Mesenteric fat pad (tissue), 1 donor: Measurements from ENCODE around the gene SPACA6. TPM values are rescaled to one million over a fixed set of nuclear protein-coding genes. Genes with fewer than 3 reads are reported as not detected.

Experiments
- DNase-seq: peaks from one replicate; pipeline ENCODE4 v3.0.0-alpha.2; 2020; ENCODE audit warnings: low spot score
- microRNA-seq: library from miRNA; unstranded; fragments of <30 nt; microRNA quantifications from one replicate; pipeline ENCODE4 v1.2.0, GENCODE V29; 2020; ENCODE audit warnings: borderline number of aligned reads
- total RNA-seq: library from RNA; stranded (reverse); fragmentation: NEBNext Ultra II Directional; extraction: Animal tissue kit (Norgen Biotek cat#: 25700); gene quantifications from one replicate; pipeline ENCODE4 v1.2.1, GENCODE V29; 2021
- donor health status: DM: yes; HTN: yes; CAD: no.

SPACA6 gene
- total RNA-seq, 1 donor from 2014 or later = 24.0 TPM

DNA sequence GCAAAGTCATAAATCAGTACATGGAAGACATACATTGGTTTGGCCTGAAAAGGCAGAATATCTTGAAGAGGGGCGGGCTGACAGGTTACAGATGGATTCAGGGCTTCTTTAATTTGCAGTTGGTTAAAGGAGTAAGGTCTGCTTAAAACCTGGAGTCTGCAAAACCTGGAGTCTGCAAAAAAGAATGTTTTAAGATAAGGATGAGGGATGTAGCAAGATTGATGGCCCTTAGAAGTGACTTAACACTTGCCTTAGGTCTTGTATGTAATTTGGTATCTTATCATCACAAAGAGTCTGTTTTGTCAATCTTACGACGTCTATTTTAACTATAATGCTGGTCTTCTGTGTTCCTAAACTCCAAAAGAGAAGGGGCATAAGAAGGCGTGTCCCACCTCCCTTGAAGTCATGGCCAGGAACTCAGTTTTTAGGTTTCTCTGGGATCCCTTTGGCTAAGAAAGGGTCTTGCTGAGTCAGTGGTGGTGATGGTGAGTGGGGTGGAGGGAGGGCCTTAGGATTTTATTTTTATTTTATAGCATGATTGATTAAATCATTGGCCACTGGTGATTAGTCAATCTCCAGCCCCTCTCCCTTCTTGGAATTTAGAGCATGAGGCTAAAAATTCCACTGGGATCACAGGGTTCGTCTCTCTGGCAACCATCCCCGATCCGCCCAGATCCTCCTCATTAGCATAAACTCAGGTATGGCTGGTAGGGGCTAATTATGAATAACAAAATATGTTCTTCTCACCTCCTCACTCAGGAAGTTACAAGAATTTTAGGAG, 40.8 kb downstream of the SPACA6 start:
- no peak for DNase-seq

DNA sequence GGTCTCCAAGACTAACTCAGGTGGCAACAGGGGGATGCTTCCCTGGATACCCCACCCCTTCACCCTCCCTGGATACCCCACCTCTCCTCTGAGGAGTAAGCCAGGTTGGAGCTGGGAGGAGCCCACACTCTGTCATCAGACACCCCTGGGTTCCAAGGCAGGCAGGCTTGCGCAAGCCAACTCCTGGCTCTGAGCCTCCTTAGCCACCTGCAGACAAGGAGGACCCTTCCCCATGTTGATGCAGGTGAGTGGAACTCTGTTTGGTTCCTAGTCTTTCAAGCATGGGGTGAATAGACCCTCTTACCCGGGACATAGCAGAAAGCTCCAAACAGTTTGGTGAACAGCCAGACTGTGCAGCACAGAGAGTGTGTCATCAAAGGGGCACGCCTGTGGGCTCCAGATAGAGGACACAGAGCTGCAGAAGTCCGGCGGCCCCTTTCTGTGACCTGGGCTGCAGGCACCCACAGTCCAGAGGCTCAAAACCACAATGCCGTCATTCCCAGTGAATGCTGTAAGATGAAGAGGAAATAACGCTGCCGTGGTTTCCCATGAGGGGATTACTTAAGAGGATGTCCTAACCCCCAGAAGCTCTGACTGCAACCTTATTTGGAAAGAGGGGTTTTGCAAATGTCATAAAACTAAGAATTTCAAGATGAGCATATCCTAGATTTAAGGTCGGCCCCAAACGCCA, 42.8 kb downstream of the SPACA6 start:
- no peak for DNase-seq

DNA sequence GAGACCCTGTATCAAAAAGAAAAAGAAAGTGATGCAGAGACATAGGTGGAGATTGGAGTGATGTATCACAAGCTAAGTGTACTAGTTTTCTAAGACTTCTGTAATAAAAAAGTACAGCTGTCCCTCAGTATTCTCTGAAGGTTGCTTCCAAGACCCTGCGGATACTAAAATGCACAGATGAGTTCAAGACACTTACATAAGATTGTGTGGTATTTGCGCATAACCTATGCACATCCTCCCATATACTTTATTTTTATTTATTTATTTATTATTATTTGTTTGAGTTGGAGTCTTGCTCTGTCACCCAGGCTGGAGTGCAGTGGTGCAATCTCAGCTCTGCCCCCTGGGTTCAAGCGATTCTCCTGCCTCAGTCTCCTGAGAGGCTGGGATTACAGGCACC, 44.3 kb downstream of the SPACA6 start:
- DNase-seq = no peak

DNA sequence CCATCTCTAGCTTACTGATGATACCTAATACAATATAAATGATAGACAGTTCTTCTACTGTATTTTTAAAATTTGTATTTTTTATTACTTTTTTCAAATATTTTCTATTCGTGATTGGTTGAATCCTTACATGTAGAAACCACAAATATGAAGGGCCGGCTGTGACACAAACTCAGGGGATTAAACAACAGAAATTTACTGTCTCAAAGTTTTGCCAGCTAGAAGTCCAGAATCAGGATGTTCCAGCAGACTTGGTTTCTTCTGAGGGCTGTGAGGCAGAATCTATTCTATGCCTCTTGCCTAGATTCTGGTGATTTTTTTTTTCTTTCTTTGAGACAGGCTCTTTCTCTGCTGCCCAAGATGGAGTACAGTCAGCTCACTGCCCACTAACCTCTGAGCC, 44.8 kb downstream of the SPACA6 start:
- DNase-seq = no peak

DNA sequence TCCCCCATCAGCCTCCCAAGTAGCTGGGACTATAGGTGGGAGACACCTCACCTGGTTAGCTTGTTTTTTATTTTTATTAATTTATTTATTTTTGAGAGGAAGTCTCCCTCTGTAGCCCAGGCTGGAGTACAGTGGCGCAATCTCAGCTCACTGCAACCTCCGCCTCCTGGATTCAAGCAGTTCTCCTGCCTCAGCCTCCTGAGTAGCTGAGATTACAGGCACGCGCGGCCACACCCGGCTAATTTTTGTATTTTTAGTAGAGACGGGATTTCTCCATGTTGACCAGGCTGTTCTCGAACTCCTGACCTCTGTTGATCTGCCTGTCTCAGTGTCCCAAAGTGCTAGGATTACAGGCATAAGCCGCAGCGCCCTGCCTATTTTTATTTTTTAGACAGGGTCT, 45.4 kb downstream of the SPACA6 start:
- peak; percentile 49 for DNase-seq

DNA sequence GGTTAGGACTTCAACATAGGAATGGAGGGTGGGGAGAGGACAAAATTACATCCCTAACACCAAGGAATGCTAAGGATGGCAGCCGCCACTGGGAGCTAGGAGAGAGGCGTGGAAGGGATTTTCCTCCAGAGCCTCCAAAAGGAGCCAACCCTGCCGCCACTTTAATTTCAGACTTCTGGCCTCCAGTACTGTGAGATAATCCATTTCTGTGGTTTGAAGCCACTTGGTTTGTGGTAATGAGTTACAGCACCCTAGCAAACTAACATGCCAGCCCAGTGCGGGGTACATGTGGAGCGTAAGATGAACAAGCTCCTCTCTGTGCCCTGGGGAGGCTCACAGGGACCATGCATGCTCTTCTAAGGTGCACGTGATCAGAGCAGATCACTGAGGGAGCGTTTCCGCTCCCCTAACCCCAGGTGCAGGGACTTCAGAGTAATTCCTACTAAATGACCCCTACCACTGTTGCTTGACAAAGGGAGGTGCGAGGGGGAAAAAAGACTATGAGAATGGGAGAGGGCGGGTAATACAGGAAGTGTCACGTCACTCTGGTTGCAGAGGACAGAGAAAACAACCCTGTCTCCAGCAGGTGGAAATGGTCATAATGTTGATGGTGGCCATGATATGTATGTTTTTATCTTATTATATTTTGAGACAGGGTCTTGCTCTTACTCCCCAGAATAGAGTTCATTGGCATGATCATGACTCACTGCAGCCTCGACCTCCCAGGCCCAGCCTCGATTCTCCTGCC, 46.5 kb downstream of the SPACA6 start:
- DNase-seq = peak; percentile 43

DNA sequence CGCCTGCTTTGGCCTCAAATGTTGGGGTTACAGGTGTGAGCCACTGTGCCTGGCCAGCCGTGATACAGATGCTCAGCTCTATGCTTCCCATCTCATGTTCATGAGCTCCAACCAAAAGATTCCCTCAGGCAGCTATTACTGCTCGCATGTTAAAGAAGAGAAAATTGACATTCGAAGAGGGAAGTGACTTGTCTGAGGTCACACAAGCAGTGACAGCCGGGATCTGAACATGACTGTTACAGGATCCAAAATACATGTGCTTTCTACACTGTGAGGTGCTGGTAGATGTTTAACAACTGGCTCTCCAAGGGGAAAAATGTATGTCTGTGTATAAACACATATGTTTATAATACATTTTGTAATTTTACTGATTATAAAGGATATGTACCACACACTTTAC, 47.2 kb downstream of the SPACA6 start:
- peak; percentile 69 for DNase-seq

DNA sequence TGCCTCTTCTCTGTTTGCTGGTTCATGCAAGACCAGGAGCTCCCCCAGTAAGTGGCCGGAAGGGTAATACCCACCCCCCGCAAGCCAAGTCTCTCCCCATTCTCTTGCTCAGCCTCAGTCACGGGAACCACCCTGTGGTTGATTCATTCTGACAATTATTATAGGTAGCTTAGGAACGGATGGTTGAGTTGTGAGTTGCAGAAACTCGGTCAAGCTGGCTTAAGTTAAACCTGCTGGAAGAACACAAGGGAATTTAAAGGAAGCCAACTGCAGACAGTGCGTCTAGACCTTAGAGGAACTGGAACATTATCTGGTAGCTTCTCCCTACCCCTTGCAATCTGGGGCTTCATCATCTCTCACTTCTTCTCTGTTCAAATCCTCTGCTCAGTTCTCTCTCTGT, 49.7 kb downstream of the SPACA6 start:
- no peak for DNase-seq

DNA sequence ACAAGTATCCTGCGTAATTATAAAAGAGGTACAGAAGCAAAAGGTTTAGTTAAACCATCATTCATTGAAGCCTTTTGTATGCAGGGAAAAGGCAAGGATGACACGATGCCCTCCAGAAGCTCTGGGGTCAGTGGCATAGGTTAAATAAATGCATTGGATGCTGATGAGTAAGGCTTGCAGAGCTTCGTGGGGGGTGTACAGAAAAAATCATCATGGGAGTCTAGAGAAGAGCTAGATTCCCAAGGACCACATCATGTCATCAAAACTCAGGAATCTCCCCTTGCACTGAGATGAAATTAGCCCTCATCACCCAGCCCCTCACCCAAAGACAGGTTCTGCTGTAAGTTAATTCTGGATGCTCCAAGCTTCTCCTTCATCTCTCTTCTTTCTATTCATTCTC, 50.3 kb downstream of the SPACA6 start:
- DNase-seq = no peak

DNA sequence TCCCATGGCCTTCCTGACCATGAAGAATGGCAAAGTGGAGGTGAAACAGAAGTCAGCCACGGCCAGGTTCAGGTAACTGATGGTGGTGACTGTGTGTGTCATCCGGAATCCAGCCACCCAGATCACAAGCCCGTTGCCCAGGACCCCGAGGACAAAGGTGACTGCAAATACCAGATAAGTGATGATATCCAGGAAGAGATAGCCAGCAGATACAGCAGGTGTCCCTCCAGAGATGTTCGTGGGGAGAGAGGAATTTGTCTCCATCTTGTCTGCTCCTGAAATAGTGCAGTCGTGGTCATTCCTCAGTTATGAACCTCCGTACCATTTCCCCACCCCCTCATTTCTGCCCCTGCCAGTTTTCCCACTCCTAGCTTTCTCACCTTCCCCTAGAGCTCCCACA, 53.6 kb downstream of the SPACA6 start:
- no peak for DNase-seq

DNA sequence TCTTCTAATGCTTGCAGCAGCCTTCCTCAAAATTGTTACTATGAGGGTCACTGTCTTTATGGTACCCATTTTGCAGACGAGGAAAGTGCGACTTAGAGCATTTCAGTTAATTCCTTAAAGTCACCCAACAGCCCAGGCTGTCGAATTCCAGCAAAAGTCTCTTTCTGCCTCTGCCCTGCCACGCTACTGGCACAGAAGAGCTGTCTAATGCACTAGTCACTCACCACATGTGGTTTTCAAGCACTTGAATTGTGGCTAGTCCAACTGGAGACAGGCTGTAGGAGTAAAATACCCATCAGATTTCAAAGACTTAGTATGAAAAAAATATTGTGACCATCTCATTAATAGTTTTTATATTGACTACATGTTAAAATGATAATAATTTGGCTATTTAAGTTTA, 56.8 kb downstream of the SPACA6 start:
- DNase-seq = no peak

DNA sequence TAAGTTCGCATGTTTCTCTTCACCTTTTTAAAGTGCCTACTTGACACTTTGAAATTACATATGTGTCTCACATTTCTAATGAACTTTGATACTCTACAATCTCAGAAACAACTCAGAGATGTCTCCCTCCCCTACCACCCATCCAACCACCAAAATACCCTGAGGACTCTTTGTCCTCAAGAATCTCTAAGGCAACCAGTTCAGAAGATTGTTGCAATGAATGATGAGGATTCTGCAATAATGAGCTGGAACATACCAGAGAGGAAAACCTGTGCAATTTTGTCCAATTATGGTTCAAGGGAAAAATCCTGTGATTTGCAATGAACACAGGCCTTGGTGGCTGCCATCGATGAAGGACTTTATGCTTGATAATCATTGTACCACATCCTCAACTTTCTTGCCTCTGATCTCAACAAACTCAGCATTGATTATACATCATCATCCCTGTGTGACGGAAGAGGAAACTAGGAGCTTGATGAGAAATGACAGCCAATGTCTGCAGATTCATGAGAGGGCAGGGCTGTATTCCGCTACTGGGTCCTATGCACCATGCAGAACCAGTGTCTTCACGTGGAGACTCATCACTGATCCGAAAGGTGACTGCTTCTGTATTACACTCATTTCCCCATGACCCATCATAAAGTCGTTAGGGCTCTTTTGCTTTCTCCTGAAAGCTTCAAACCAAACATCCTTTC, 57.4 kb downstream of the SPACA6 start:
- no peak for DNase-seq

DNA sequence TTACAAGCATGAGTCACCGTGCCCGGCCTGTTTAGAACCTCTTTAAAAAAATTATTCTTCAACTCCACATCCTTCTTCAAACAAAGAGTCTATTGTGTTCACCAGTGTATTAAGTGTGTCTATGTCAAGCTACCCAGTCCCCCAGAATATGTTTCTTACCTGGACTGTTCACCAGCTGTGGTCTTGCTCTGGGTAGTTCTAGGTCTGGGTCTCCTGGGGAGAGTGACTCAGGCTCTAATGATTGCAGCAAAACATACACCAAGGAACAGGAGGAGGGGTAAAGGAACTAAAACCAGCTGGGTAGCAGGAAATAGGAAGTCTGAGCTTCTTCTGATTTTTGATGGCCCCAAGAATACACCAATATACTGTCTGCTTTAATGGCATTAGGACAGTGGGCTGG, 58.5 kb downstream of the SPACA6 start, which contains the start of gene FPR1:
TSS of gene FPR1 (minus strand) at position 224 of the 400 bp plus-strand sequence. CDS start 4,884 bp downstream, outside the sequence.
- no peak for DNase-seq

DNA sequence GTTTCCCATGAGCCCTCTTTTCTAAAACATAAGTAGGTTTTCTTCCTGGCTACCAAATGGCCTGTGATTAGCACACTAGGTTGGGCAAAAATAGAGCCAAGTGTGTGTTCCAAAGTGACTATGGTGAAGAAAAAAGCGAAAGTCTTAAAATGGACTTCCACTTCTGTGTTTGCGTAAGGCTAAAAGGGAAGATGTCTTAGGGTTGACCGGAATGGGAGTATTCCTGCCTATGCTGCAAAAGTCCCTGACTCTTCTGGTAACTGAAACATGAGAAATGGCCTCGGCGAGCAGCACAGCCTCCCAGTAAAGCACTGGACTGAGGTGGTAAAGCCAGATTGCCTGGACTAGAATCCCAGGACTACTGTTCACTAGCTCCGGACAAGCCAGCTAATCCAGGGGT, 61.0 kb downstream of the SPACA6 start:
- DNase-seq = no peak

DNA sequence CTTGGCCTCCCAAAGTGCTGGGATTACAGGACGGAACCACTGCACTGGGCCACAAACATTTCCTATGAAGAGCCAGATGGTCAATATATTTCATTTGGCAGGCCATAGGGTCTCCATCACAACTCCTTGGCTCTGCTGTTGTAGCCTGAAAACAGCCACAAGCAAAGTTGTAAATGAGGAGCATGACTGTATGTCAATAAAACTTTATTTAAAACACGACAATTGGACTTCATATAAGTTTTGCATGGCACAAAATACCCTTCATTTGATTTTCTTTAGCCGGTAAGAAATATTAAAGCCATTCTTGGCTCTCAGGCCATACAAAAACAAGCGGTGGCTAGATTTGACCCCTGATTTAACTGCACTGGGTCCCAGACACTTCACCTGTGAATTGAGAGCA, 61.6 kb downstream of the SPACA6 start:
- DNase-seq = no peak

Small RNAs within 50 kb of the gene (microRNA-seq; reads per million reads assigned to microRNA genes)
- gene MIR125A (3,839 reads per million, percentile 87 among the genes with 10 or more reads in this experiment), gene MIR99B (9,299 reads per million, percentile 94 among the genes with 10 or more reads in this experiment), gene MIRLET7E (3,332 reads per million, percentile 86 among the genes with 10 or more reads in this experiment)

Other genes with a start within 250 kb of the SPACA6 start
- gene SIGLEC8, start 234.9 kb upstream of the SPACA6 start, total RNA-seq = 0.39 TPM
- gene CEACAM18, start 214.8 kb upstream of the SPACA6 start, total RNA-seq = not detected
- gene SIGLEC12, start 191.5 kb upstream of the SPACA6 start, total RNA-seq = 1.9 TPM
- gene SIGLEC6, start 161.7 kb upstream of the SPACA6 start, total RNA-seq = 0.58 TPM
- 8.8 TPM for gene ZNF175, start 122.0 kb upstream of the SPACA6 start, total RNA-seq
- 2.2 TPM for gene SIGLEC5, start 62.9 kb upstream of the SPACA6 start, total RNA-seq
- 12.5 TPM for gene SIGLEC14, start 46.5 kb upstream of the SPACA6 start, total RNA-seq
- gene HAS1, start 30.7 kb downstream of the SPACA6 start, total RNA-seq = 31.7 TPM
- gene FPR1, start 58.5 kb downstream of the SPACA6 start, total RNA-seq = 97.6 TPM
- gene FPR2, start 67.8 kb downstream of the SPACA6 start, total RNA-seq = 11.4 TPM
- gene FPR3, start 101.8 kb downstream of the SPACA6 start, total RNA-seq = 44.5 TPM
- gene ZNF577, start 194.6 kb downstream of the SPACA6 start, total RNA-seq = 8.0 TPM
- 7.7 TPM for gene ZNF649, start 211.7 kb downstream of the SPACA6 start, total RNA-seq
- 5.1 TPM for gene ZNF613, start 234.1 kb downstream of the SPACA6 start, total RNA-seq